Liver (tissue), 9 donors: ENCODE results near the gene OR2T6. TPM values are rescaled to one million over a fixed set of nuclear protein-coding genes. Genes with fewer than 3 reads are reported as not detected.

Experiments used
- DNase-seq: peaks from one replicate; pipeline ENCODE4 v3.0.0-alpha.2; 2017; ENCODE audit warnings: low spot score
- H3K27ac ChIP-seq, 2 donors: one replicate each; pipeline ENCODE4 v1.7.0; 2013; ENCODE audit warnings: inconsistent platforms in 2 of 2, low read length in 2 of 2, control low read depth in 1 of 2, low read depth in 1 of 2, mild to moderate bottlenecking in 1 of 2
- H3K27me3 ChIP-seq, 4 donors: one replicate each; pipeline versions ENCODE4 v1.6.1 to v1.7.0; 2013; ENCODE audit warnings: low read length in 3 of 4, inconsistent platforms in 1 of 4, mild to moderate bottlenecking in 1 of 4, moderate library complexity in 1 of 4; ENCODE audit not compliant: control insufficient read depth in 4 of 4, insufficient read depth in 4 of 4
- H3K36me3 ChIP-seq, 4 donors: one replicate each; pipeline versions ENCODE4 v1.6.1 to v1.7.0; 2013; ENCODE audit warnings: low read length in 3 of 4, mild to moderate bottlenecking in 3 of 4, low read depth in 1 of 4, moderate library complexity in 1 of 4; ENCODE audit not compliant: control insufficient read depth in 4 of 4, insufficient read depth in 3 of 4
- H3K4me1 ChIP-seq, 4 donors: one replicate each; pipeline versions ENCODE4 v1.6.1 to v1.7.0; 2013; ENCODE audit warnings: low read length in 3 of 4, mild to moderate bottlenecking in 3 of 4, moderate library complexity in 1 of 4; ENCODE audit not compliant: control insufficient read depth in 4 of 4, insufficient read depth in 4 of 4
- H3K4me3 ChIP-seq, 3 donors: one replicate each; pipeline versions ENCODE4 v1.6.1 to v1.7.0; 2013; ENCODE audit warnings: low read length in 3 of 3, control low read depth in 1 of 3, low read depth in 1 of 3, mild to moderate bottlenecking in 1 of 3
- H3K9ac ChIP-seq, 2 donors: one replicate each; pipeline ENCODE4 v1.7.0; 2013; ENCODE audit warnings: low read length in 2 of 2, mild to moderate bottlenecking in 2 of 2, moderate library complexity in 2 of 2, control low read depth in 1 of 2, low read depth in 1 of 2
- H3K9me3 ChIP-seq, 4 donors: one replicate each; pipeline versions ENCODE4 v1.6.1 to v1.7.0; 2013; ENCODE audit warnings: low read length in 3 of 4; ENCODE audit not compliant: control insufficient read depth in 4 of 4
- ATF3 ChIP-seq: IDR thresholded peaks from 2 replicates; pipeline ENCODE4 v1.6.1; 2016; ENCODE audit warnings: antibody characterized with exemption
- FOXA1 ChIP-seq: IDR thresholded peaks from 2 replicates; pipeline ENCODE4 v1.6.1; 2016; ENCODE audit warnings: antibody characterized with exemption
- FOXA2 ChIP-seq: IDR thresholded peaks from 2 replicates; pipeline ENCODE4 v1.6.1; 2016; ENCODE audit warnings: antibody characterized with exemption
- GABPA ChIP-seq, 2 donors: IDR thresholded peaks in 1 of 2; conservative IDR thresholded peaks in 1 of 2; 2 replicates each; pipeline ENCODE4 v1.6.1; 2016; ENCODE audit warnings: antibody characterized with exemption in 2 of 2, mild to moderate bottlenecking in 1 of 2, moderate library complexity in 1 of 2
- HNF4G ChIP-seq: IDR thresholded peaks from 2 replicates; pipeline ENCODE4 v1.6.1; 2016; ENCODE audit warnings: antibody characterized with exemption
- JUND ChIP-seq, 2 donors: IDR thresholded peaks; 2 replicates each; pipeline ENCODE4 v1.6.1; 2016; ENCODE audit warnings: antibody characterized with exemption in 2 of 2
- MAX ChIP-seq: IDR thresholded peaks from 2 replicates; pipeline ENCODE4 v1.6.1; 2016; ENCODE audit warnings: antibody characterized with exemption
- RAD21 ChIP-seq, 2 donors: IDR thresholded peaks; 2 replicates each; pipeline ENCODE4 v1.6.1; 2016; ENCODE audit warnings: antibody characterized with exemption in 2 of 2, mild to moderate bottlenecking in 2 of 2
- RXRA ChIP-seq, 2 donors: IDR thresholded peaks; 2 replicates each; pipeline ENCODE4 v1.6.1; 2017 to 2018; ENCODE audit warnings: antibody characterized with exemption in 2 of 2, mild to moderate bottlenecking in 1 of 2
- SP1 ChIP-seq: IDR thresholded peaks from 2 replicates; pipeline ENCODE4 v1.6.1; 2018; ENCODE audit warnings: antibody characterized with exemption, mild to moderate bottlenecking
- ZBTB33 ChIP-seq: IDR thresholded peaks from 2 replicates; pipeline ENCODE4 v1.6.1; 2016; ENCODE audit warnings: antibody characterized with exemption
- WGBS: extraction: QIAGEN DNeasy Blood & Tissue Kit; methylation state at CpG from one replicate; pipeline ENCODE4 v1.1.7; 2013; 5-methylcytosine and 5-hydroxymethylcytosine counted together
- polyA plus RNA-seq, 2 donors: library from polyadenylated mRNA; stranded (reverse) in 1 of 2; unstranded in 1 of 2; fragments of 200-250 nt in 1 of 2; fragments of >200 nt in 1 of 2; fragmentation: Nextera tagmentation in 1 of 2; extraction: Ambion mirVana in 1 of 2; gene quantifications; one replicate each; pipeline versions ENCODE4 v1.2.1 to v1.2.3, GENCODE V29; 2013 to 2015
- total RNA-seq, 2 donors: library from RNA; depleted of rRNA; stranded (reverse); fragments of >200 nt; gene quantifications; one replicate each; pipeline ENCODE4 v1.2.3, GENCODE V29; 2014
- TF ChIP-seq, protein P1 (sequence below): fragments of 150-350 bp; IDR thresholded peaks from 2 replicates; pipeline ENCODE4 v1.5.1; 2017; ENCODE audit warnings: improper control_type of control experiment, low read depth, low read length; ENCODE audit not compliant: missing input control
- TF ChIP-seq, protein P2 (sequence below): IDR thresholded peaks from 2 replicates; pipeline ENCODE4 v1.6.1; 2016; ENCODE audit warnings: antibody characterized with exemption, mild to moderate bottlenecking
- donor health status: healthy.
- donor health status: healthy.
- donor health status: healthy.
- donor health status: healthy.
- donor health status: healthy.

OR2T6 gene
- total and polyA plus RNA-seq, 4 donors: not detected

DNA sequence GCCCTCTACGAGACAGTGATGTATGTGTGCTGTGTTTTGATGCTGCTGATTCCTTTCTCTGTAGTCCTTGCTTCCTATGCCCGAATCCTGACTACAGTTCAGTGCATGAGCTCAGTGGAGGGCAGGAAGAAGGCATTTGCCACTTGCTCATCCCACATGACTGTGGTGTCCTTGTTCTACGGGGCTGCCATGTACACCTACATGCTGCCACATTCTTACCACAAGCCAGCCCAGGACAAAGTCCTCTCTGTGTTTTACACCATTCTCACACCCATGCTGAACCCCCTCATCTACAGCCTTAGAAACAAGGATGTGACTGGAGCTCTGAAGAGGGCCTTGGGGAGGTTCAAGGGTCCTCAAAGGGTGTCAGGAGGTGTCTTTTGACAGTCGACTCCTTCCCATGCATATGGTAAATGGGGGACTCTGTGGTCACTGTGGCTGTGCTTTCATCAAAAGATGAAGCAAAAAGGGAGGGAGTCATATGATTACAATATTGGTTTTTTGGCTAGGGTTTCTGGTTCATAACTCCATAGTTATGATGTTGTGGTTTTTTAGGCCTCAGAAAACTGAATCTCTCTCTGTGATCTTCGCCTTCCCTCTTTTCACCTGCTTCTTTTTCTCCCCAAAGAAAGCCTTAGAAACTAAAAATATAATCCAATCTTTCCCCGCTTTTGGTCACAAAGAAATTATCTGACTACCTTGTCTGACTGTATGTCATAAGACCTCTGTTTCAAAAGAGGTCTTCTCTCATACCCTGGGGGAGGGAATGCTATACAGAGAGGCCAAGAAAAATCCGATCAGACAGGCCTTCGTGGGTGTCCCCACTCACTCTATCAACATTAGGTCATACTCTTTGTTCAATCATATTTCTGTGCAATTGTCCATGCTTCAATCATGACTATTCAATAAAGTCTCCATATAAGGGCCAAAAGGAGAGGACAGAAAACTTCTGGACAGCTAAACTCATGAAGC, 31.5 kb downstream of the OR2T6 start:
- WGBS: 56% methylated on average over 8 of the region's 8 CpGs

More for the DNA sequence above, 31.5 kb downstream of the OR2T6 start:
- Histone ChIP-seq H3K4me3 (no peak overlapping the region), H3K36me3 (no peaks in the 10 kb centered on the region), H3K9me3 (peaks cover 0 to 4% (median 0%) of the 10 kb centered on the region in 4 donors), H3K4me1 (no peaks in the 10 kb centered on the region), H3K9ac (no peak overlapping the region), H3K27ac (no peak overlapping the region), H3K27me3 (no peaks in the 10 kb centered on the region)
- TF ChIP-seq, protein P1, sequence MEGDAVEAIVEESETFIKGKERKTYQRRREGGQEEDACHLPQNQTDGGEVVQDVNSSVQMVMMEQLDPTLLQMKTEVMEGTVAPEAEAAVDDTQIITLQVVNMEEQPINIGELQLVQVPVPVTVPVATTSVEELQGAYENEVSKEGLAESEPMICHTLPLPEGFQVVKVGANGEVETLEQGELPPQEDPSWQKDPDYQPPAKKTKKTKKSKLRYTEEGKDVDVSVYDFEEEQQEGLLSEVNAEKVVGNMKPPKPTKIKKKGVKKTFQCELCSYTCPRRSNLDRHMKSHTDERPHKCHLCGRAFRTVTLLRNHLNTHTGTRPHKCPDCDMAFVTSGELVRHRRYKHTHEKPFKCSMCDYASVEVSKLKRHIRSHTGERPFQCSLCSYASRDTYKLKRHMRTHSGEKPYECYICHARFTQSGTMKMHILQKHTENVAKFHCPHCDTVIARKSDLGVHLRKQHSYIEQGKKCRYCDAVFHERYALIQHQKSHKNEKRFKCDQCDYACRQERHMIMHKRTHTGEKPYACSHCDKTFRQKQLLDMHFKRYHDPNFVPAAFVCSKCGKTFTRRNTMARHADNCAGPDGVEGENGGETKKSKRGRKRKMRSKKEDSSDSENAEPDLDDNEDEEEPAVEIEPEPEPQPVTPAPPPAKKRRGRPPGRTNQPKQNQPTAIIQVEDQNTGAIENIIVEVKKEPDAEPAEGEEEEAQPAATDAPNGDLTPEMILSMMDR: no peak
- no peak for TF ChIP-seq FOXA2
- TF ChIP-seq MAX: no peak
- TF ChIP-seq GABPA (IDR thresholded peaks at IDR 0.05 in 1 of 2, conservative IDR thresholded peaks at IDR 0.05 in 1 of 2): no peak
- no peak for TF ChIP-seq RAD21 (IDR thresholded peaks at IDR 0.05)
- TF ChIP-seq, protein P2, sequence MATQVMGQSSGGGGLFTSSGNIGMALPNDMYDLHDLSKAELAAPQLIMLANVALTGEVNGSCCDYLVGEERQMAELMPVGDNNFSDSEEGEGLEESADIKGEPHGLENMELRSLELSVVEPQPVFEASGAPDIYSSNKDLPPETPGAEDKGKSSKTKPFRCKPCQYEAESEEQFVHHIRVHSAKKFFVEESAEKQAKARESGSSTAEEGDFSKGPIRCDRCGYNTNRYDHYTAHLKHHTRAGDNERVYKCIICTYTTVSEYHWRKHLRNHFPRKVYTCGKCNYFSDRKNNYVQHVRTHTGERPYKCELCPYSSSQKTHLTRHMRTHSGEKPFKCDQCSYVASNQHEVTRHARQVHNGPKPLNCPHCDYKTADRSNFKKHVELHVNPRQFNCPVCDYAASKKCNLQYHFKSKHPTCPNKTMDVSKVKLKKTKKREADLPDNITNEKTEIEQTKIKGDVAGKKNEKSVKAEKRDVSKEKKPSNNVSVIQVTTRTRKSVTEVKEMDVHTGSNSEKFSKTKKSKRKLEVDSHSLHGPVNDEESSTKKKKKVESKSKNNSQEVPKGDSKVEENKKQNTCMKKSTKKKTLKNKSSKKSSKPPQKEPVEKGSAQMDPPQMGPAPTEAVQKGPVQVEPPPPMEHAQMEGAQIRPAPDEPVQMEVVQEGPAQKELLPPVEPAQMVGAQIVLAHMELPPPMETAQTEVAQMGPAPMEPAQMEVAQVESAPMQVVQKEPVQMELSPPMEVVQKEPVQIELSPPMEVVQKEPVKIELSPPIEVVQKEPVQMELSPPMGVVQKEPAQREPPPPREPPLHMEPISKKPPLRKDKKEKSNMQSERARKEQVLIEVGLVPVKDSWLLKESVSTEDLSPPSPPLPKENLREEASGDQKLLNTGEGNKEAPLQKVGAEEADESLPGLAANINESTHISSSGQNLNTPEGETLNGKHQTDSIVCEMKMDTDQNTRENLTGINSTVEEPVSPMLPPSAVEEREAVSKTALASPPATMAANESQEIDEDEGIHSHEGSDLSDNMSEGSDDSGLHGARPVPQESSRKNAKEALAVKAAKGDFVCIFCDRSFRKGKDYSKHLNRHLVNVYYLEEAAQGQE: no peak
- no peak for TF ChIP-seq JUND (IDR thresholded peaks at IDR 0.05)
- TF ChIP-seq ATF3: no peak
- TF ChIP-seq FOXA1: no peak
- TF ChIP-seq RXRA (IDR thresholded peaks at IDR 0.05): no peak
- TF ChIP-seq ZBTB33: no peak
- TF ChIP-seq SP1: no peak
- no peak for TF ChIP-seq HNF4G
- DNase-seq: no peak
